ENCODE results near the gene P3H3.
A peak's percentile ranks its signal among the peaks of the same experiment; 100 is the strongest.
"Not testable (repeated sequence)": the region's sequence is repeated elsewhere in the genome, so short reads cannot be mapped to it uniquely, and the experiment has no call there.

Gene P3H3

GRCh38 chr12:6865307-6865706 lies 37.1 kb downstream of the P3H3 start:
- not testable (repeated sequence) for DNase-seq (ENCODE audit: low read depth in 4 of 4, low spot score in 1 of 4)

- no peak for DNase-seq (ENCODE audit: low read depth in 4 of 4, low spot score in 1 of 4)
These were observed 38.1 kb downstream of the P3H3 start for GRCh38 chr12:6866163-6866919.

GRCh38 chr12:6866920-6867412 lies 38.8 kb downstream of the P3H3 start:
- DNase-seq (ENCODE audit: low read depth in 4 of 4, low spot score in 1 of 4): no peak

- peak in 3 of 4 experiments; percentile 70 to 74 (median 74) for DNase-seq (ENCODE audit: low read depth in 4 of 4, low spot score in 1 of 4)
These were observed 39.4 kb downstream of the P3H3 start, which contains the start of gene TPI1 for GRCh38 chr12:6867413-6868210. Gene TPI1, plus strand, starts transcription at chr12:6867531. Its CDS starts 36 bp downstream, at chr12:6867567.

GRCh38 chr12:6868211-6869048 lies 40.2 kb downstream of the P3H3 start:
- no peak for DNase-seq (ENCODE audit: low read depth in 4 of 4, low spot score in 1 of 4)

DNA sequence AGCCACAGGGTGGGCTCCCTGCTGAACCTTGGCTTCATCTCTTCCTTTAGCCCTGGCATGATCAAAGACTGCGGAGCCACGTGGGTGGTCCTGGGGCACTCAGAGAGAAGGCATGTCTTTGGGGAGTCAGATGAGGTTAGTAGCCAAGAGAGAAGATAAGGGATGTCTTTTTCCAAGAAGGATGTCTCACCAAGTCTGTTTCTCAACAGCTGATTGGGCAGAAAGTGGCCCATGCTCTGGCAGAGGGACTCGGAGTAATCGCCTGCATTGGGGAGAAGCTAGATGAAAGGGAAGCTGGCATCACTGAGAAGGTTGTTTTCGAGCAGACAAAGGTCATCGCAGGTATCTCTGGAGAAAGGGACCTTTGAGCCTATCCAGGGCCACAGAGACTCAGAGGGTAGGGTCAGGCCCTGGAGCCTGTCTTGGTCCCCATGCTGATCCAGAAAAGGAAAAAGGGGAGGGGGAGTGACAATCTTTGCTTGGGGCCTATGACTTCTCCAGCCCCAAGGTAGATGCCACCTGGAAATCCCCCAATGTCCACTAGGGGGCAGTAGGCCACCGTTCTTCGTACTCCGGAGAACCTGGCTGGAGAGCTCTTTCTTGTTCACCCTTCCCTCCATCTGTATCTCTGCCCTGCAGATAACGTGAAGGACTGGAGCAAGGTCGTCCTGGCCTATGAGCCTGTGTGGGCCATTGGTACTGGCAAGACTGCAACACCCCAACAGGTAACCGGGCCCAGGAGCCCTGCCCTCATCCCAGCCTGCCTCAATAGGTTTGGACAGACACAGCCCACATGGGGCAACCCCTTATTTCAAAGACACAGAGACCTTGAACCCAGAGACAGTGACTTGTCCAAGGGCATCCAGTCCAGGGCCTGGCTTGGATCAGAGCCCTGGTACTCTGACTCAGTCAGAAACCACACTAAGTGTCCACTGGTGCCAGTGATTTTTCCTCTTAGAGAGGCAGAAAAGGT lies 41.1 kb downstream of the P3H3 start:
- peak in 3 of 4 experiments; percentile 74 to 78 (median 76) for DNase-seq (ENCODE audit: low read depth in 4 of 4, low spot score in 1 of 4)

DNA sequence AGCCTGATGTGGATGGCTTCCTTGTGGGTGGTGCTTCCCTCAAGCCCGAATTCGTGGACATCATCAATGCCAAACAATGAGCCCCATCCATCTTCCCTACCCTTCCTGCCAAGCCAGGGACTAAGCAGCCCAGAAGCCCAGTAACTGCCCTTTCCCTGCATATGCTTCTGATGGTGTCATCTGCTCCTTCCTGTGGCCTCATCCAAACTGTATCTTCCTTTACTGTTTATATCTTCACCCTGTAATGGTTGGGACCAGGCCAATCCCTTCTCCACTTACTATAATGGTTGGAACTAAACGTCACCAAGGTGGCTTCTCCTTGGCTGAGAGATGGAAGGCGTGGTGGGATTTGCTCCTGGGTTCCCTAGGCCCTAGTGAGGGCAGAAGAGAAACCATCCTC lies 42.1 kb downstream of the P3H3 start:
- DNase-seq (ENCODE audit: low read depth in 4 of 4, low spot score in 1 of 4): not testable (repeated sequence)

- peak in 1 of 4 experiments; percentile 33 for DNase-seq (ENCODE audit: low read depth in 4 of 4, low spot score in 1 of 4)
These were observed 43.1 kb downstream of the P3H3 start for GRCh38 chr12:6871052-6871957.

DNA sequence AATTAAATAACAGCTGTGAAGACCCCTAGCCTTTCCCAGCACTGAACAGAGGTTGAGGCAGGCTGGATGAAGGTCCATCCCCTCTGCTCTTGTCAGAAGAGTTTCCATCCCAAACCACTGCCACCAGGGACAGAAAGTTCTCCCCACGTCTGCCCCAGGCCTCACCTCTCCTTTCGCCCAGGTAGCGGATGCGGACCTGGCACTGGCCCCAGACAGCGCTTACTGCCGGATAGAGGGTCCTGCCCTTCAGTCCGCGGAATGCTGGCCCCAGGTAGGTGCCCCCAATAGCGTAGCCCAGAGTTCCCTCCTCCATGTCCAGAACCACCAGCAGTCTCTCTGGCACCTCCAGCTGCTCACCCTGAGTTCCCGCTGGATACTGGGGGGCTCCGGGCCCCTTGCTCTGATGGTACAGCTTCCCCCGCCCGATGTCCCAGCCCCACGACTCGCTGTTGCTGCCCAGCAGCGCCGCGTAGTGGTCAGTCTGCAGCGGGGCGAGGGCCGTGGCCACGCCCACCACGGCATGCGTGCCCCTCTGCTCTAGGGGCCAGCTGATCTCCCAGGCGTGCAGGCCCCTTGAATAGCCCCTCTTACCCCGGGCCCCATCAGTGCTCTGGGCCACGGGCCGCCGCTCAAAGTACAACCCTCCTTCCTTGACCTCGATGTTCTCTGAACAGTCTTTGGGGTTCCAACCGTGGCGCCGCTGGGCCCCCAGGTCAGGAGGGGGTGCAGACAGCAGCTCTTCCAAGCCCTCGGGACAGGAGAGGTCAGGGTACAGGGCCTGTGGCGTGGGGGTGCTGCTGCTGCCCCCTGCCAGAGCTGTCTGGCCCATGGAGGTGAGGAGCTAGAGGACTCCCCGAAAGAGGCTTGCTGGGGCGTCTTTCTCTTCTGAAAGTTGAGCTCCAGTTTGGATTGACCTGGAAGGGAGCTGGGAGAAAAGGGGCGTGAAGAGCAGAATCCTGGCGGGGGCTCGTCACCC lies 44.2 kb downstream of the P3H3 start:
- peak in 3 of 4 experiments; percentile 72 to 81 (median 73) for DNase-seq (ENCODE audit: low read depth in 4 of 4, low spot score in 1 of 4)

- DNase-seq (ENCODE audit: low read depth in 4 of 4, low spot score in 1 of 4): peak; percentile 99 to 100 (median 99)
These were observed 45.1 kb downstream of the P3H3 start, which contains the start of gene SPSB2 for GRCh38 chr12:6873094-6874014. Gene SPSB2, minus strand, starts transcription at chr12:6873303. Its CDS starts 402 bp downstream, at chr12:6872901.

GRCh38 chr12:6874015-6874368 lies 45.8 kb downstream of the P3H3 start:
- DNase-seq (ENCODE audit: low read depth in 4 of 4, low spot score in 1 of 4): not testable (repeated sequence)

DNA sequence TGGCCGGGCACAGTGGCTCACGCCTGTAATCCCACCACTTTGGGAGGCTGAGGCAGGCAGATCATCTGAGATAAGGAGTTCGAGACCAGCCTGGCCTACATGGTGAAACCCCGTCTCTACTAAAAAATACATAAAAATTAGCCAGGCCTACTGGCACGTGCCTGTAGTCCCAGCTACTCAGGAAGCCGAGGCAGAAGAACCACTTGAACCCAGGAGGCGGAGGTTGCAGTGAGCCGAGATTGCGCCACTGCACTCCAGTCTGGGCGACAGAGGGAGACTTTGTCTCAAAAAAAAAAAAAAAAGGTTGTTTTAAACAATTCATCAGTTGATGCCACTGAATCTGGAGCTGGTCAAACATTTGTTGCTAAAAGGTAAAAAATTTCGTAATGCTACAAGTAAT lies 51.6 kb downstream of the P3H3 start:
- not testable (repeated sequence) for DNase-seq (ENCODE audit: low read depth in 4 of 4, low spot score in 1 of 4)

DNA sequence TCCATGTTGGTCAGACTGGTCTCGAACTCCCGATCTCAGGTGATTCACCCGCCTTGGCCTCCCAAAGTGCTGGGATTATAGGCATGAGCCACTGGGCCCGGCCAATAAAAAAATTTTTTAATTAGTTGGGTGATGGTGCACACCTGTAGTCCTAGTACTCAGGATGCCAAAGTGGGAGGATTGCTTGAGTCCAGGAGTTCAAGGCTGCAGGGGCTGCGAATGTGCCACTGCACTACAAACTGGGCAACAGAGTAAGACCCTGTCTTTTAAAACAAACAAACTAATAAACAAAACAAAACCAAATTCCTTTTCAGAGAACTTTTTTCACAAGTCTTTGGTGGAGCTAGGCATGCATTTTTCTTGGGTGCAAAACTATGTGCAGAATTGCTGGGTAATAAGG lies 55.0 kb downstream of the P3H3 start:
- DNase-seq (ENCODE audit: low read depth in 4 of 4, low spot score in 1 of 4): no peak

- DNase-seq (ENCODE audit: low read depth in 4 of 4, low spot score in 1 of 4): no peak
These were observed 55.5 kb downstream of the P3H3 start for GRCh38 chr12:6883683-6884082.

DNA sequence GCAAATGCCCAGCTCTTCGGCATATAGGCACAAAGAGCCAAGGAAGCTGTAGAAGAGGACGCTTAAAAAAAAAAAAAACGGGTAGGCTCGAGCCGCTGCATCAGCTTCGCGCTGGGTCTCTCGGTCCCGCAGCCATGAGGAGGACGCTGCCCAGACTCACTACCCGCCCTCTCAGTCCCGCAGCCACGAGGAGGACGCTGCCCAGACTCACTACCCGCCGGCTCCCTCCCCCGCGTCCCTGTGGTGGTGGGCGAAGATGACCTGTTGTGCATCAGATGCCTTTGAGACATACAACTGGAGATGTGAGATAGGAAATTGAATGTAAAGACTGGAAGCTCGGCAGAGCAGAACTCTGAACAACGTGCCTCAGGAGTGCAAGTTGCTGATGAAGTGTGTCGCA lies 56.3 kb downstream of the P3H3 start:
- DNase-seq (ENCODE audit: low read depth in 4 of 4, low spot score in 1 of 4): no peak

- not testable (repeated sequence) for DNase-seq (ENCODE audit: low read depth in 4 of 4, low spot score in 1 of 4)
These were observed 58.2 kb downstream of the P3H3 start for GRCh38 chr12:6886206-6886999.
